Vagina (tissue), 2 donors: ENCODE results near the gene METTL1.

ENCODE experiments used
- CTCF ChIP-seq, 3 experiments: fragments of 450-650 bp in 2 of 3; fragments of 200-600 bp in 1 of 3; sonication (generic) in 1 of 3; IDR thresholded peaks; one replicate each; pipeline ENCODE4 v1.5.1; 2017 to 2019; ENCODE audit warnings: antibody characterized with exemption in 3 of 3, mild to moderate bottlenecking in 2 of 3, moderate library complexity in 2 of 3
- POLR2A ChIP-seq, 2 donors: fragments of 450-650 bp; IDR thresholded peaks; one replicate each; pipeline ENCODE4 v1.6.1; 2017; ENCODE audit warnings: antibody characterized with exemption in 2 of 2, mild to moderate bottlenecking in 2 of 2, moderate library complexity in 2 of 2
- POLR2AphosphoS5 ChIP-seq, 2 donors: sonication (generic); formaldehyde crosslinking; IDR thresholded peaks; one replicate each; pipeline ENCODE4 v1.9.0; 2017; ENCODE audit warnings: antibody characterized with exemption in 2 of 2, mild to moderate bottlenecking in 2 of 2, low read depth in 1 of 2; ENCODE audit not compliant: insufficient read depth in 1 of 2

GRCh38 chr12:57771236-57771872 lies 551 bp downstream of the METTL1 start:
- TF ChIP-seq CTCF (IDR thresholded peaks at IDR 0.05) (no peak), POLR2A (IDR thresholded peaks at IDR 0.05) (no peak), POLR2AphosphoS5 (IDR thresholded peaks at IDR 0.05; ENCODE audit: insufficient read depth in 1 of 2, low read depth in 1 of 2) (no peak)
